GM10266 (cell line): ENCODE data around the gene RNF103.

Experiments
- DNase-seq: peaks from one replicate; pipeline ENCODE4 v3.0.0; 2012; ENCODE audit errors: extremely low spot score
- TF ChIP-seq, protein P1 (sequence below): IDR thresholded peaks from 2 replicates; pipeline ENCODE4 v1.5.1; 2012; ENCODE audit warnings: mild to moderate bottlenecking, low read depth; ENCODE audit not compliant: control insufficient read depth, insufficient read depth; ENCODE audit errors: missing control alignments

Gene RNF103

DNA sequence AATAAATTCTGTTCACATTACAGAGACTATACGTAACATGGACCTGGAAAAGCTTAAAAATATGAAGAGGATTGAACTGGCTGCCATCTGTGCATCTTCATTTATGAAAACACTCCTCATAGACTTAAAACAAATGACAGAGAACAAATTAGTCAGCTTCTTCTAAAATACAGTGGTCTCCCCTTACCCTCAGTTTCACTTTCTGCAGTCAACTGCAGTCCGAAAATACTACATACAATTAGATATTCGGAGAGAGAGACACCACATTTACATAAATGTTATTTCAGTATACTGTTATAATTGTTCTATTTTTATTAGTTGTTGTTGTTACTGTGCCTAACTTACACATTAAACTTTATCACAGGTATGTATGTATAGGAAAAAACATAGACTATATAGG is 6.5 kb downstream of the RNF103 start:
- TF ChIP-seq, protein P1, sequence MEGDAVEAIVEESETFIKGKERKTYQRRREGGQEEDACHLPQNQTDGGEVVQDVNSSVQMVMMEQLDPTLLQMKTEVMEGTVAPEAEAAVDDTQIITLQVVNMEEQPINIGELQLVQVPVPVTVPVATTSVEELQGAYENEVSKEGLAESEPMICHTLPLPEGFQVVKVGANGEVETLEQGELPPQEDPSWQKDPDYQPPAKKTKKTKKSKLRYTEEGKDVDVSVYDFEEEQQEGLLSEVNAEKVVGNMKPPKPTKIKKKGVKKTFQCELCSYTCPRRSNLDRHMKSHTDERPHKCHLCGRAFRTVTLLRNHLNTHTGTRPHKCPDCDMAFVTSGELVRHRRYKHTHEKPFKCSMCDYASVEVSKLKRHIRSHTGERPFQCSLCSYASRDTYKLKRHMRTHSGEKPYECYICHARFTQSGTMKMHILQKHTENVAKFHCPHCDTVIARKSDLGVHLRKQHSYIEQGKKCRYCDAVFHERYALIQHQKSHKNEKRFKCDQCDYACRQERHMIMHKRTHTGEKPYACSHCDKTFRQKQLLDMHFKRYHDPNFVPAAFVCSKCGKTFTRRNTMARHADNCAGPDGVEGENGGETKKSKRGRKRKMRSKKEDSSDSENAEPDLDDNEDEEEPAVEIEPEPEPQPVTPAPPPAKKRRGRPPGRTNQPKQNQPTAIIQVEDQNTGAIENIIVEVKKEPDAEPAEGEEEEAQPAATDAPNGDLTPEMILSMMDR = no peak
- peak; percentile 46 for DNase-seq

DNA sequence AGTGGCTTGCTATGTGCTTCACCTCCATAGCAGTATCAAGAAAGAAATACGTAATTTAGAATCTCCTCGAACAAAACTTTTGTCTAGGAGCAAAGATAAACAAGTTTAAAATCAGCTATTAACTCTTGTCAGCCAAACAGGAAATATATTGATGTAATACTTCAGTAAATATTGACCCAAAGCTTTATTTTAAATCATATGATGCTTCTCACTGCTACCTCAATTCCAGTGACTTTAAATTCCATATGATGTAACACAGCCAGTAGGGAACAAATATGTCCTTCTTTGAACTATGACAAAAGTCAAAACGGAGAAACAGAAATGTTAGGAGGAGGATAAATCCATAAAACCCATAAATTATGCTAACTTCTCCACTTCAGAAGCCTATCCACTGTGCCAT is 7.2 kb downstream of the RNF103 start:
- no peak for DNase-seq
- TF ChIP-seq, protein P1 = no peak

DNA sequence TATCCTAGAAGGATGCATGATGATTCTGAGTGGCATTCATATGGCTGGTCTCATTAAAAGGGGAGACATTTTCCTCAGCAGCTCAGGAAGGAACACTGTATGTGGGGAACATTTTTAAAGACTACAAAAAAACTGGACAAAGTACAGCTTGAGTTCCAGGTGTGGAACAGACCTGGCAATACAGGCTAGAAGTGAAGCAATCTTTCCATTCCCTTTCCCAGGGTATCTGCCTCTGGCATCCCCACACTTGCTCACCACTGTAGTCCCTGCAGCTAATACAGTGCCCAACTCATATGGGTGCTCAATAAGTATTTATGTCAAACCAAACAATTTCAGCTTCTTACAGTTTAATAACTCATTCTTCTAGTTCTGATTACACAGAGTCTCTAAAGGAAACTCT is 8.1 kb downstream of the RNF103 start:
- TF ChIP-seq, protein P1 = no peak
- DNase-seq = no peak

DNA sequence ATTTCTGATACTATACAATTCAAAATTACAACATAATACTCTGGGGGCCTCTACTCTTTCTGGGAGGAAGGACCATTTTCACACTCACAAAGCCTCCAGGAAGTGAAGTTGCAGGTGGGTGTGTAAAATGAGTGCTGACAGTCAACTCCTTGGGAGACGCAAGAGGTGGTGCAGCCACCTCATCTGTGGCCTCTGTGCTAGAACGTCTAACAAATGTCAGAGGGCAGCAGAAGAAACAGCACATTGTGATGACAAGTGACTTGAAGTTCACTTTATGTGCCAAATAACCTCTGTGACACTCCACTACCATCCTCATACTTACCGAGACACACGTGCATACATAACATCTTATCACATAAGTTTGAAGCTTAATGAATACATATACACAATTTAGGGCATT is 10.2 kb downstream of the RNF103 start:
- no peak for DNase-seq

DNA sequence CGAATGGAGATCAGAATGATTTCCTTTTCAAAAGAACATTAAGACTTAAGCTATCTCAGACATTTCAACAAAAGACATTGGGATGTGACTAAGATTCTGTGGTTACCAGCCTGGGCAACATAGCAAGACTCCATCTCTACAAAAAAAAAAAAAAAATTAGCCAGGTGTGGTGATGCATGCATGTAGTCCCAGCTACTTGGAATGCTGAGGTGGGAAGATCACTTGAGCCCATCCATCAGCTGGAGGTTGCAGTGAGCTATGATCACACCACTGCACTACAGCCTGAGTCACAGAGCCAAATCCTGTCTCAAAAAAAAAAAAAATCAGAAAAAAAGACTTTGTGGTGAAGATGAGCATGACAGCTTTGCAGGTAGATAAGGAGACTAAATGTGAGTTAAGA is 12.8 kb downstream of the RNF103 start:
- TF ChIP-seq, protein P1 = no peak
- no peak for DNase-seq

More for the DNA sequence above, 10.2 kb downstream of the RNF103 start:
- TF ChIP-seq, protein P1 = no peak

DNA sequence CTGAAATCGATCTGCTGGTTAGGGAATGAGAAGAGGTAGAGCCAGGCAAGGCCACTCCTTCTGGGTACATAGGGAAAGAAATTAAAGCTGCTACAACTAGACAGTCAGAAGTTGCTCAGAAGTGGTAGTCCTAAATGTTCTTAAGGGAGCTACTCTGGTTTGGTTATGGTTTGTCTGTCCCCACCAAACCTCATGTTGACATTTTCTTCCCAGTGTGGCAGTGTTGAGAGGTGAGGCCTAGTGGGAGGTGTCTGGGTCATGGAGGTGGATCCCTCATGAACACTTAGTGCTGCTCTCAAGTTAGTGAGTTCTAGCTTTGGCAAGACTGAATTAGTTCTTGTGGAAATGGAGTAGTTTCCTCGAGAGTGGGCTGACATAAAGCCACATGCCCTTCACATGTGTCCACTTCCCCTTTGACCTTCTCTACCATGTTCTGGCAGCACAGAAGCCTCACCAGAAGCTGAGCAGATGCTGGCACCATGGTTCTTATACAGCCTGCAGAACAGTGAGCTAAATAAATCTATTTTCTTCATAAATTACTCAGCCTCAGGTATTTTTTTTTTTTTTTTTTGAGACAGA is 14.7 kb downstream of the RNF103 start:
- DNase-seq = no peak
- TF ChIP-seq, protein P1 = no peak

DNA sequence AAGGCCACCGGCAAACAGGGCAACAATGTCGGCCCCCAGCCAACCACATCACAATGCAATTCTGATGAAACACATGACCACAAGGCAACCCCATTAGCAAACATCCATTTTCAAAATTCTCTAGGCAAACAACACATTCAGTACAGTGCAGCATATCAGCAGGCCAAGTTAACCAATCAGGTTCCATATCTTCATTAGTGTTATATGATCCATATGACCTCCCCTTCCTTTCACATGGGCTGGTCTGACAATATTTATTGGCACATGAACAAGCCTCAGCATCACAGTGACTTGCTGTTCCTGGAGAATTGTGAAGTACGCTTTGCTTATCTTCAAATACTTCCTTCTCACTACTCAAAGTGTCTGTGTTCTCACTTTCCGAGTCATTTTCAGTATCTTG is 19.8 kb downstream of the RNF103 start:
- no peak for DNase-seq

More for the DNA sequence above, 19.8 kb downstream of the RNF103 start:
- TF ChIP-seq, protein P1 = no peak
